NCI-H2029 (cell line): ENCODE measurements around the gene IL2RA.
"Not testable (repeated sequence)": the region's sequence is repeated elsewhere in the genome, so short reads cannot be mapped to it uniquely, and the experiment has no call there.

ENCODE experiments used
- DNase-seq: peaks from one replicate; lab custom pipeline; 2025; lab: John Stamatoyannopoulos, UW

Gene IL2RA

DNA sequence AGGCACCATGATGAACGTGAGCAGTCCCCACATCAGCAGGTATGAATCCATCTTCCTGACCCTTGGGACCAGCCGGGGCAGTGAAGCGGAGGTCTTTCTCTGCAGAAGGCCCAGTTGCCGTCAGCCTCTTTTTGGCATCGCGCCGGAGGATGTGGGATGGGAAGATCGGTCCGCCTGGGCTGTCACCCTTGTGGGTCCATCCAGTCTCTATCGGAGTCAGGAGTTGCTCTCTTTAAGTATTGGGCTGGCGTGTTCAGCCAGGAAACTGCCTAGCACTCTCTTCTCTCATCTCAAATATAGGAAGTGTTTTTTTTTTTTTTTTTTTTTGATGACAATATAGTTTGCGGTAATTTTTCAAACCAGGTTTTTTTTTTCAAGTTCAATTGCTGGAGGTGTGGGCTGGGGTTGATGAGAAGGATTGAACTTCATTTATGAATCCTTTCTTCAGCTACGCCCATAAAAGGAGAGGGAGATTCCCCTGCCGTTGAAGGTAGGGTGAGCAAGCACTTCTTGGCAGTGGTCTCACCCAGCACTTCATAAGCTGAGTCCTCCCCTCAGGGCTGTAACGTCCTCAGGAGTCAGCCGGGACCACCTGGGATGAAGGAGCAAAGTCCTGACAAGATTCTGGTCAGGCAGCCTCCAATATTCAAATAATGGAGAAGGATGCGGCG lies at the start of gene IL2RA:
TSS of gene IL2RA (minus strand) at position 267 of the 671 bp plus-strand sequence. CDS start at position 51, 216 bp downstream.
- no peak for DNase-seq

- DNase-seq: no peak
These were observed 48.0 kb upstream of the IL2RA start for GRCh38 chr10:6110136-6110535.

DNA sequence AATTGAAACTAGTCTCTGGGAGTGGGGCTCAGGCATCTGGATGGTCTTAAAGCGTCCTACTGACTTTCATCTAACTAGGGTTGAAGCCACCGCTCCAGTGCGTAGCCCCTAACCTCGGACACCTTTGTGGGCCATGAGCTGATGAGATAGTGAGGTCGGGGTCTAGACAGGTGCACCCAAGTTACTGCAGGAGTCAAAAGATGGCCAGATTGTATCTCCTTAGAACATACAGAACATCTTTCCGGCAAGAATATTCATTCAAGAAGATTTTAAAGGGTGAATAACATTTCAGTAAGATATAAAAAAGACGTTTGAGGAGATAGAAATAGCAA lies 47.2 kb upstream of the IL2RA start:
- no peak for DNase-seq

DNA sequence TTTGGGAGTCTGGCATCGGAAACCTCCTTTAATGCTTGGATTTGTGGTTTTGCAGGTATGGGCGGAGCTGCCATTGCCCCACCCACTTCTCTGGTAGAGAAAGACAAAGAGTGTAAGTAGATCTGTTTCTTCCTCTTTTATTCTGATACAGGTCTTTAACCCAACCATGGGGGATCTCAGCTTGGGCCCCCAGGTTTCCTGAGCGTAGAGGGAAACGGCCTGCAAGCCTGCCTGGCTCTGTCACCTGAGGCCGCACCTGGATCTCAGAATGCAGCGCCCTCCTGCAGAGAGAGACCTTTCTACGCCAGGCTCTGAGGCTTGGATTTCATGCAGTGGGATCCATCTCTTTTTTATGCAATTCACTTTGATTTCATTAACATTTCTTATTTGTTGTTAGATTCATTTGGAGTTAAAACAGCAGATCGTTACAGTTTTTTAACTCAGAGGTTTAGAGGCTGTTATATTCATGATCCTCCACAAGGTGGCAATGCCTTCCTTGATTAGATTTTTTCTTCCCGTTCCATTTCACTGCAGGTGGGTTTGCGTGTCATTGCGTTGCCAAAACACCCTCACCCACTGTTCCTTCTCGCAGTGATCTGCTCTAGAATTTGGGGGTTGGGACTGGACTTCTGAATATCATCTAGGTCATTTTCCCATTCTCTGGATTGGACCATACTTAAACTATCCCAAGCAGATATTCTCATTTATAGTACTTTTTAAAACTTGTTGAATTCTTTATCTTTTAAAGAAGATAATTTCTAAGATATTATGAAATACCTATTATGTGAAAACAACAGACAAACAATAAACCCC lies 46.7 kb upstream of the IL2RA start:
- no peak for DNase-seq

DNA sequence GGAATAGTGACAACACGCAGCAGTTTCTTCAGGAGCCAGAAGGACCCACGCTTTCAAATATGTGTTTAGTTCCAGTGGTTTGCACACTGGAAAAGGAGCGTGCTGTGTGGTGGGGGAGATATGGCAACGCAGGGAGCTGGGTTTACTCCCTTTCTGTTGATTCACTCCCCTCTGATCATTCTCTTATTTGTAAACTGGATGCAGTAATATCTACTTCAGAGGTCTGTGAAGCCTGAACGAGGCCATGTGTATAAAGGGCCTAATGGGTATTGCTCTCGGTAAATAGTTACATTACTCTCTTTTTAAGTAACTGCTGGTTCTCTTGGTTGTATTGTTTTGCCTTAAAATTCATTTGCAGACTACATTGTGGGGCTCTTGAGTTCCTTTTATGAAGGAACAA lies 45.9 kb upstream of the IL2RA start:
- DNase-seq: peak; percentile 20

DNA sequence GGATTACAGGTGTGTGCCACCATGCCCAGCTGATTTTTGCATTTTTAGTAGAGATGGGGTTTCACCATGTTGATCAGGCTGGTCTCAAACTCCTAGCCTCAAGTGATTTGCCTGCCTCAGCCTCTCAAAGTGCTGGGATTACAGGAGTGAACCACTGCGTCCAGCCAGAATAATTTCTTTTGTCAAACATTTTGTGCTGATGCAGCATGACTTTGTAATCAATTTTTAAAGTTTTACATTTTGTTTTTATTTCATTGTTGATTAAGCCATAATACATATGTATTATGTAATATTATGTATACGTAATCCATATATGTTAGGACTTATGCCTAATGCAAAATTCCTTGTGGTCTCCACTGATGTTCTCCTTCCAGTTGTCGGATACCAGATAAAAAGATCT lies 45.4 kb upstream of the IL2RA start:
- DNase-seq: not testable (repeated sequence)

GRCh38 chr10:6103591-6103990 lies 41.4 kb upstream of the IL2RA start:
- no peak for DNase-seq

DNA sequence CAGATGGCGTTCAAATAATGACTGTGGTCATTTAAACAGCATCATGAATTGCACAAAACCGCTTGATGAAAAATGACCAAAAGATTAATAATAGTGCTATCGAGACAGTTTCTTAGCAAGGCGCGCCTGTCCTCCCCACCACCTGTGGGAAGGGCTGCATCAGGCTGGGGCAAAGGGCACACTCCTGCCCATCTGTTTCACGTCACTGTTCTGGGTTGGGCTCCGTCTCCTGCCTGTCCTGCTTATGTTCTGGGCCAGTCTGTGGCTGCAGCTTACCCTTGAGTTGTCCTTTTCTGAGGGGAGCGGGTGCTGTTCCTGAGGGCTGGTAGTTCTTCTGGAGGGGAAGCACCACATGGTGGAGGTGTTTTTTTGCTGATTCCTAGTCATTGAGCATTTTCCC lies 40.0 kb upstream of the IL2RA start:
- DNase-seq: no peak

DNA sequence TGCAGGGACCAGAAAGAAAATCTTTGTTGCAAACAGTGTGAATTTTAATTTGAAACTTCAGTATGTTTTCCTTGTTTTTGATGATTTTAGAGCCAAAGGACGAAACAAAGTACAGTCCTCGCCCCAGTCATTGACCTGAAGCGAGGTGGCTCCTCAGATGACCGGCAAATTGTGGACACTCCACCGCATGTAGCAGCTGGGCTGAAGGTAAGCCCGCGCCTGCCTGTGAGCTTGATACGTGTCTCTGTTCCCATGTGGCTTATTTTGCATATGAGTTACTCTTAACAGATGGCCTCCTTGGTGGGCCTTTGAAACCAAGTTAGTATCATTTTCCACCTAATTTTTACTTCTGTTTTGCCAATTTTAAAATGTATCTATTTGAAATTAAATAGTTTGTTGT lies 39.0 kb upstream of the IL2RA start:
- DNase-seq: no peak

DNA sequence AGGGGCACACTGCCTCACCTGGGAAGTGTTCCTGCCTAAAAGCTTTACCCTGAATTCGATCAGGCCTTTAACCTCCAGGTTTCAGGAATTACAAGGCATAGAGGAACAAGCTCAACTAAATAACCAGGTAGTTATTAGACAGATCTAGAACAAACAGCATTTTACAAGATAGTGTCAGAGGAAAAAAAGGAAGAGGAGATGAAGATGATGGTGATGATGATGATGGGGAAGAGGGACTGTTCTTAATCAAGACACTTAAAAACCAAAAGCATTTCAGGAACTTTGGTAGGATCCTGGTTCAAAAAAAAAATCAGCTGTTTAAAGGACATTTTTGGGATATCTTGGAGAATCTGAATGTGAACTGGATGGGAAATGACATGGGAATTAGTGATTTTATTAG lies 38.2 kb upstream of the IL2RA start:
- no peak for DNase-seq

DNA sequence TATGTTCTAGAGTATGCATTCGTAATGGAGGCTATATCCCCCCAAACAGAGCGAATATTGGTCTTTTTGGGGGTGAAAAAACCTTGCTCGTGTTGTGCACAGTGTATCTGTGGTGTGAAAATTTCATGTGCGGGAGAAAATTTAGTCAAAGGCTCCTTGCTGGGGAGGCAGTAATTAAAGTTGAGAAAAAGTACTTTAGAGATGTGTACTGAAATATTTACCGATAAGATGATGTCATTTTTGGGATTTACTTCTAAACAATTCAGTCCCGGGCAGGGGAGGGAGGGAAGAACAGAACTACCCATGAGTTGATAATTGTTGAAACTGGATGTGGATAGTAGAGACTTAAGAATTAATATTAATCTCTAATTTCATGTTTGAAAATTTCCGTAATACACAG lies 36.0 kb upstream of the IL2RA start:
- no peak for DNase-seq

DNA sequence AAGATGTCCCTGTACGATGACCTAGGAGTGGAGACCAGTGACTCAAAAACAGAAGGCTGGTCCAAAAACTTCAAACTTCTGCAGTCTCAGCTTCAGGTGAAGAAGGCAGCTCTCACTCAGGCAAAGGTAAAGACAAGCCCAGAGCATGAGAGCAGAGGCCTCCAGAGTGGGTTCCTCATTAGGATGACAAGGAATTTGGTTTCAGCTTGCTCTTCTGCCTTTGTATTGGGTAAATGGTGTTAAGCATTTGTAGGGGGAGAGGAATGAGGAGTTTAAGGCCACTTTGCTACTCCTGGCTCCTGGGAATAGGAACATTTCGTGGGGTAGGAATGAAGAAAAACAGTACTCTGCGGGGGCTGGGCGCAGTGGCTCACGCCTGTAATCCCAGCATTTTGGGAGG lies 34.9 kb upstream of the IL2RA start:
- no peak for DNase-seq

DNA sequence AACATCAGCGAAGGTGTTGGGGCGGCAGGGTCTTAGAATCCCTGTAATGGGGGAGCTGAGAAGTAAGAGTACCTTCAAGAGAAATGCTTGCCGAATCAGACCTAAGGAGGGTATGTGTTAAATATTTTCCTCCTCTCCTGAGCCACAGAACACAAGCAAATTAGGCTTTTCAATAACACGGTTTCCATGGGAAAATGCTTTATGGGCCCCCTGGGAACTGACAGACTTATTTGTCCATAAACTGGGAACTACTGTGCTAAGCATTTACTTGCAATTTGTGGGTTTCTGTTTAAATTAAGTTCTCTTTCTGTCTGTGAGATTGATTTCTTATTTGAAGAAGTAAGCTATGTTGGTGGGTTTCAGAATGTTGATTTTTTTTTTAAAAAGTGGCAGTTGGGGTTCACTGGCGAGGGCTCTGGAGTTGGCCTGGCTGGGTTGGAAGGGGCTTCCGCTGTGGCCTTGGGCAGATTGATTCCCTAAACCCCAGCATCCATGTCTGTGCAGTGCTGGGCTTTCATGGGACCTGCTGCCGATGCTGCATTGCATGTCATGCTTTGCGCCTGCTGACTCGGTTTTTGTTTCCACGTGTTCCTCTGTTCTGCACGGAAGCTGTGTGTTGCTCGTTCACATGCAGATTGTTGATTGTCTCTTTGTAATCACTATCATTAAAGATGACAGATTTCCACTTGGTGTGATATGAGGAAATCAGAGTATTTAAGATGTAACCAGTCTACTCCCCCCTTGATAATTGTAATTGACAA lies 33.8 kb upstream of the IL2RA start:
- no peak for DNase-seq

- no peak for DNase-seq
These were observed 30.6 kb upstream of the IL2RA start for GRCh38 chr10:6092731-6093130.

DNA sequence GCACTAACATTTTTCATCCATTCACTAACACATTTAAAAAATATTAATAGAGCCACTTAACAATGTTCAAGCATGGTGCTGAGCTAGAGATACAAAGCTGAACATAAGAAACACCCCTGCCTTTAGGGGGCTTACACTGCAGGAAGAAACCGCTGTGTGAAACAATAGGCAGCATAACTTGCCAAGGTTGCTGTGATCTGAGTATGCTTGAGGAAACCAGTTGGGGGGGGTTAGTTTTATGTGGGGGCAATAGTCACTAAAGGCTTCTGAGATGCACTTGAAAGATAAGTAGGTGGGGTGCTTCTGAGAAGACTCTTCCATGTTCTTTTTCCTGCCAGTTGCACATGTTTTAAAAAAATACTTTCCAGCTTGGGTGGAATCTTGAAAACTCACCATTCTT lies 29.5 kb upstream of the IL2RA start:
- DNase-seq: no peak

DNA sequence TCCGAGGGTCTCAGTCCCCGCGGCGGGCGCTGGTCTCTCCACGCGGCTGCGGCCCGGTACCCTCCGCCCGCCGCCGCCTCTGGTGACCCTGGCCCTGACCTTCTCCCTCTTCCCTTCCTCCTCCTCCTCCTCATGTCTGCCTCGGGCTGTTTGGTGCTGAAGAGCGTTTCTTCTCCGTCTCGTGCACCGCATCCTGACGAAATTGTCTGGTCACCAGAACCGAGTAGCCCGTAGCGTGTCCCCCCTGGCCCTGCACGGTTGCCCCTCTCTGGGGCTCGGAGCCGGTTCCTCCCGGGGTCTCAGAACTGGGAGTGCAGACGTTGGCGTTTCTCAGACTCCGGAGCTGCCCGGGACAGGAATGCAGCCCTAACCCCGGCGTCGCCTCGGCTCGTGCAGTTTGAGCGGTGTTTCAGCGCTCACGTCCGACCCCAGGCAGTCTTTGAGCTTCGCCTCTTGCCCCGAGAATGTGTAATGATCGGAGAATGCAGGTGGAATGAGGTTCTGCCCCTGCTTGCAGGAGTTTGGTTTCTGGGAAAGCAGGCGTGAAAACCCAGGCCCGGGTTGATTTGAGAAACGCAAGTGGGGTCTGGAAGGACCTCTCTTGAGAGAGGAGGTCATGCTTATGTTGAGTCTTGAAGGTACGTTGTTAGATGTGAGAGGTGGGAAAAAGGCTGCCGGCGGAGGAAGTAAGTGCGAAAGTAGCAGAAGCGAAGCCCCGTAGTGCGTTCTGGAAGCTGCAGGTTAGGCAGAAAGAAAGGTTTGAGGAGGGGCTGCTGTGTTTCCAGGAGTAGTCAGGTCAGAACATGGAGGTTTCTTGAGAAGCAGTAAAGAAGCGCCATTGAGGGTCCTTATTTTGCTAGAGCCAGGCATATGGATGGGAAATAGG lies 27.4 kb upstream of the IL2RA start:
- no peak for DNase-seq

DNA sequence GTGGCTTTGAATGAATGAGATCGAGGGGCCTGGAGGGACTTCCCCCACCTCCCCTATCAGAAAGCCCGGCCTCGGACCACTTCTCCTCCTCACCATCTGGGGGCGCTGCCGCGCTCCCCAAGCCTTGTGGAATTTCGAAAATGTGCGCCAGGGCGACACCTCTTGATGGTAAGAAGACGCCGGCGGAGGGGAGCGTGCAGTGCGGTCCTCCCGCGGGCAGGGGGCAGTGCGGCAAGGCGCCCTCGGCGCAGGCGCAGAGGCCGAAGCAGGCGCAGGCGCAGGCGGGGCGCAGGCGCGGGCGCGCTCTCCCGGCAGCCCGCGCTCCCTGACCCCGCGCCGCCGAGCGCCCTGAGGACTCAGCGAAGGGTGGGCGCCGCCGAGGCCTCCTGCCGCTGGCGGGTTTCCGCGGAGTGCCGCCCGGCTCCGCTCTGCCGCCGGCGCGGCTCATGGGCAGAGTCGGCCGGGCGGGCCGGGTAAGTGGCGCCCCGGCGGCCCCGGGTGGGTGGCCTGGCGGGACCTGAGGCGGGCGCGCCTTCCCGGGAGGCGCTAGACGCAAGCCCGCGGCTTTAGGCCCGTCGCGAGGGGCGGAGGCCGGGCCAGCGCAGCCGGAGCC lies 26.7 kb upstream of the IL2RA start, which contains the start of gene RBM17:
TSS of gene RBM17 (plus strand) at position 314 of the 613 bp plus-strand sequence. CDS start 8,032 bp downstream, outside the sequence.
- peak; percentile 79 for DNase-seq

- DNase-seq: peak; percentile 38
These were observed 24.4 kb upstream of the IL2RA start for GRCh38 chr10:6086375-6087233.

DNA sequence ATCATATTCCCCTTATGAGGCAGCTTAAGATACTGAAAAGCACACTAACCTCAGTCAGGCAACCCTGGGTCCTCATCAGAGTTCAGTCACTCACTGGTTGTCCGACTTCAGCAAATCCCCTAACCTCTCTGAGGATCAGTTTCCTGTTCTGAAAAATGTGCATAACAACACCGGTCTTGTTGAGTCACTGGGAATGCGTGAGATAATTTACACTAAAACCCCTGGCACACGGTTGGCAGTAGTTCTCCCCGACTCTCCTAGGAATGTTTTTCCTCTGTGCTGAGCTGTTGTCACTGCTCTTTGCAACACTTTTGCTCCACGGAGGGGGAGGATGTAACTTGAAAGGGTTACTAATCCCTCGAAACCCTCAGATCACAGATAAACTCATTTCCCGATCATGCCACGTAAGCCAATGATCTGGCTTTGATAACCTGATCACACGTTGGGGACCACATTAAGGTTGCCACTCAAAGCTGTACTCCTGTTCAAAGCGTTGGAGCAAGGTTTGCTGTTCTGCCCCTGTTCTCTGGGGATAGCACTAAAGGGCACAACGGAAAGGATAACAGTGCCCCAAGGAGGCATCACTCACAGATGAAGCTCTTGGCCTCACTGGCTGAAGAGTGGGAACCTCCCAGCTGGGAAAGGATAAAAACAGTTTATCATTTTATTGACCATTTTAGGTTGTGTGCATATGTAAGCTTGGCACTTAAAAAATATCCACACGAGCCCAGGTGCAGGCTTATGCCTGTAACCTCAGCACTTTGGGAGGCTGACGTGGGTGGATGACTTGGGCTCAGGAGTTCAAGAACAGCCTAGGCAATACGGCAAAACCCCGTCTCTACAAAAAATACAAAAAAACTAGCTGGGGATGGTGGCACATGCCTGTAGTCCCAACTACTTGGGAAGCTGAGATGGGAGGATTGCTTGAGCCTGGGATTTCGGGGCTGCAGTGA lies 21.6 kb upstream of the IL2RA start:
- no peak for DNase-seq
